ENCODE data around the gene FGF18.

DNA sequence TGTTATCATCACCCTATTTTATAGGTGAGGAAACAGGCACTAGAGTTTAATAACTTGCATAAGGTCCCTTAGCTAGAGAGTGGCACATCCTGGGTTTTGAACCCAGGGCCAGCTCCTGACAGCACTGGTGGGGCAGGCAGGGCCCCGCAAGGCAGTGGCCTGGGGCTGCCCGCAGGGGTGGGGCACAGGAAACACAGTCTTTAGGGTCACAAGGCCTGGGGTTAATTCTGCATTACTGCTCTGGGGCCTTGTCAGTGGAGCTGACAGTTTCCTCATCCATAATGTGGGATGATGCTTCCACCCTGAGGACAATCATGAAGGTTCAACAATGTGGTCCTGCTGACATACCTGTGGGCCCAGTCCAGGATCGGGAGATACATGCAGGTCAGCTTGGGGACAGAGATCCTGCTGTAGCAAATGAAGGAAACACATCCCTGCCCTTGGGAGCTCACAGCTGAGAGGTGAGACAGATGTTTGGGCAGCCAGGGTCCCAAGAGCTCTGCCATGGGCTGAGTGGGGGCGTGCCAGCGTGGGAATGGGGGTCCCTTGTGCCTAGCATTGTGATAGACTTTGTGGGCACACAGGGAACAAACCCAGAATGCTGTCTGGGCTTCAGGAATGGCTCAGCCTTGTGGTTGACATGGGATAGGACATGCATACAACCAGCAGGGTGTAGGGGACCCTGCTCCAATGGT is 14.7 kb downstream of the FGF18 start:
- TF ChIP-seq, protein P1, sequence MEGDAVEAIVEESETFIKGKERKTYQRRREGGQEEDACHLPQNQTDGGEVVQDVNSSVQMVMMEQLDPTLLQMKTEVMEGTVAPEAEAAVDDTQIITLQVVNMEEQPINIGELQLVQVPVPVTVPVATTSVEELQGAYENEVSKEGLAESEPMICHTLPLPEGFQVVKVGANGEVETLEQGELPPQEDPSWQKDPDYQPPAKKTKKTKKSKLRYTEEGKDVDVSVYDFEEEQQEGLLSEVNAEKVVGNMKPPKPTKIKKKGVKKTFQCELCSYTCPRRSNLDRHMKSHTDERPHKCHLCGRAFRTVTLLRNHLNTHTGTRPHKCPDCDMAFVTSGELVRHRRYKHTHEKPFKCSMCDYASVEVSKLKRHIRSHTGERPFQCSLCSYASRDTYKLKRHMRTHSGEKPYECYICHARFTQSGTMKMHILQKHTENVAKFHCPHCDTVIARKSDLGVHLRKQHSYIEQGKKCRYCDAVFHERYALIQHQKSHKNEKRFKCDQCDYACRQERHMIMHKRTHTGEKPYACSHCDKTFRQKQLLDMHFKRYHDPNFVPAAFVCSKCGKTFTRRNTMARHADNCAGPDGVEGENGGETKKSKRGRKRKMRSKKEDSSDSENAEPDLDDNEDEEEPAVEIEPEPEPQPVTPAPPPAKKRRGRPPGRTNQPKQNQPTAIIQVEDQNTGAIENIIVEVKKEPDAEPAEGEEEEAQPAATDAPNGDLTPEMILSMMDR (IDR thresholded peaks at IDR 0.05; ENCODE audit: insufficient read depth, low read length, poor library complexity, severe bottlenecking): no peak
- TF ChIP-seq EZH2phosphoT487 (conservative IDR thresholded peaks at IDR 0.05; ENCODE audit: low read length): no peak

All from SU-DHL-6 (cell line).